HCT116 (cell line): Measurements from ENCODE around the gene MAPKBP1. TPM values are rescaled to one million over a fixed set of nuclear protein-coding genes. Genes with fewer than 3 reads are reported as not detected.

Experiments
- ATAC-seq: fragments of 200-7000 bp; cut with Tn5 transposase; 2 replicates; pipeline ENCODE4 v1.9.1; 2020; ENCODE audit warnings: mild to moderate bottlenecking, moderate library complexity
- BruUV-seq: library from RNA; stranded (reverse); fragments of 400-500 nt; replicated peaks from 2 replicates; lab custom pipeline; 2021; lab: Mats Ljungman, UMichigan
- CTCF ChIA-PET: fragments of 300-600 bp; sonication (Branson Sonifier 250); formaldehyde crosslinking; loops from one replicate; lab custom pipeline; 2021; ENCODE audit warnings: antibody characterized with exemption; lab: Charles Lee
- POLR2A ChIA-PET: fragments of 300-600, 350-600 bp; sonication (Branson Sonifier 250); formaldehyde crosslinking; loops from one replicate; lab custom pipeline; 2021; ENCODE audit warnings: antibody characterized with exemption; lab: Charles Lee
- RAD21 ChIA-PET, 2 experiments: fragments of 300-600 bp; sonication (Branson Sonifier 250); formaldehyde crosslinking; loops; one replicate each; lab custom pipeline; 2023; ENCODE audit warnings: low total read pairs in 2 of 2; ENCODE audit not compliant: uncharacterized antibody in 2 of 2, unreplicated experiment in 2 of 2, low non-redundant PET in 1 of 2; lab: Charles Lee
- DNase-seq: peaks from one replicate; pipeline ENCODE4 v3.0.0-alpha.2; 2010; ENCODE audit warnings: low read depth, low spot score
- H2AFZ ChIP-seq: fragments of 200-600 bp; shearing (Covaris generic), sonication (generic); 2 replicates; pipeline ENCODE4 v1.6.1; 2017; ENCODE audit warnings: low read depth, mixed run types, mixed read lengths, antibody characterized with exemption, low read length; ENCODE audit not compliant: poor library complexity, severe bottlenecking
- H3K27ac ChIP-seq: 2 replicates; pipeline ENCODE4 v1.5.1; 2012; ENCODE audit warnings: low read depth, low read length
- H3K27me3 ChIP-seq: fragments of 200-600 bp; sonication (generic); 2 replicates; pipeline ENCODE4 v1.6.1; 2016; ENCODE audit warnings: mixed run types, low read length, mixed read lengths; ENCODE audit not compliant: insufficient read depth
- H3K36me3 ChIP-seq, 2 experiments: fragments of 200-500 bp in 1 of 2; fragments of 200-600 bp in 1 of 2; sonication (Bioruptor generic) in 1 of 2; sonication (generic) in 1 of 2; 2 replicates each; pipeline versions ENCODE4 v1.5.1 to v1.6.1; 2014 to 2016; ENCODE audit warnings: low read length in 2 of 2, inconsistent platforms in 1 of 2, mixed read lengths in 1 of 2, mixed run types in 1 of 2; ENCODE audit not compliant: insufficient read depth in 2 of 2, control insufficient read depth in 1 of 2
- H3K4me1 ChIP-seq, 2 experiments: fragments of 200-600 bp in 1 of 2; sonication (generic) in 1 of 2; 2 replicates each; pipeline versions ENCODE4 v1.5.1 to v1.6.1; 2012 to 2017; ENCODE audit warnings: low read length in 2 of 2, inconsistent platforms in 1 of 2, mild to moderate bottlenecking in 1 of 2, mixed read lengths in 1 of 2, mixed run types in 1 of 2, moderate library complexity in 1 of 2; ENCODE audit not compliant: insufficient read depth in 2 of 2, control insufficient read depth in 1 of 2
- H3K4me2 ChIP-seq: fragments of 200-600 bp; sonication (generic); 2 replicates; pipeline ENCODE4 v1.6.1; 2017; ENCODE audit warnings: mixed run types, low read length, mixed read lengths
- H3K4me3 ChIP-seq, 2 experiments: fragments of 200-600 bp in 1 of 2; sonication (generic) in 1 of 2; replicated peaks in 1 of 2; 2 replicates each; pipeline ENCODE4 v1.5.1; 2011 to 2016; ENCODE audit warnings: low read length in 2 of 2, control low read depth in 1 of 2, low read depth in 1 of 2, mild to moderate bottlenecking in 1 of 2, mixed read lengths in 1 of 2, mixed run types in 1 of 2
- H3K79me2 ChIP-seq: fragments of 200-600 bp; sonication (generic); 2 replicates; pipeline ENCODE4 v1.6.1; 2017; ENCODE audit warnings: mild to moderate bottlenecking, mixed run types, low read length, moderate library complexity, mixed read lengths; ENCODE audit not compliant: insufficient read depth
- H3K9ac ChIP-seq: fragments of 200-600 bp; sonication (generic); 2 replicates; pipeline ENCODE4 v1.6.1; 2016; ENCODE audit warnings: low read length, mixed read lengths
- H3K9me2 ChIP-seq: fragments of 200-600 bp; sonication (generic), shearing (Covaris generic); 2 replicates; pipeline ENCODE4 v1.6.1; 2017; ENCODE audit warnings: mixed run types, mild to moderate bottlenecking, moderate library complexity; ENCODE audit not compliant: insufficient read depth
- H3K9me3 ChIP-seq, 2 experiments: fragments of 200-500 bp in 1 of 2; fragments of 200-600 bp in 1 of 2; sonication (Bioruptor generic) in 1 of 2; sonication (generic) in 1 of 2; 2 replicates each; pipeline ENCODE4 v1.6.1; 2014 to 2017; ENCODE audit warnings: low read length in 2 of 2, mixed read lengths in 2 of 2, inconsistent platforms in 1 of 2, low read depth in 1 of 2, mild to moderate bottlenecking in 1 of 2, mixed run types in 1 of 2, moderate library complexity in 1 of 2; ENCODE audit not compliant: control insufficient read depth in 1 of 2, insufficient read depth in 1 of 2
- H4K20me1 ChIP-seq: fragments of 200-600 bp; sonication (generic), shearing (Covaris generic); 2 replicates; pipeline ENCODE4 v1.6.1; 2017; ENCODE audit warnings: mixed run types, mild to moderate bottlenecking, moderate library complexity; ENCODE audit not compliant: insufficient read depth
- CBX3 ChIP-seq: IDR thresholded peaks from 2 replicates; pipeline ENCODE4 v1.6.1; 2012; ENCODE audit warnings: low read depth
- CEBPB ChIP-seq: IDR thresholded peaks from 2 replicates; pipeline ENCODE4 v1.6.1; 2012; ENCODE audit warnings: low read depth
- CTCF ChIP-seq, 3 experiments: fragments of 200-600 bp in 1 of 3; sonication (generic) in 1 of 3; IDR thresholded peaks in 2 of 3; conservative IDR thresholded peaks in 1 of 3; 2 replicates each; pipeline ENCODE4 v1.5.1; 2012 to 2017; ENCODE audit warnings: low read depth in 2 of 3, low read length in 2 of 3, antibody characterized with exemption in 1 of 3, borderline replicate concordance in 1 of 3, control low read depth in 1 of 3, mild to moderate bottlenecking in 1 of 3, mixed read lengths in 1 of 3, mixed run types in 1 of 3, moderate library complexity in 1 of 3; ENCODE audit not compliant: insufficient read depth in 1 of 3
- JUND ChIP-seq: IDR thresholded peaks from 2 replicates; pipeline ENCODE4 v1.6.1; 2012
- POLR2A ChIP-seq: IDR thresholded peaks from 2 replicates; pipeline ENCODE4 v1.7.0; 2011; ENCODE audit warnings: borderline replicate concordance; ENCODE audit not compliant: insufficient read depth, insufficient read length; ENCODE audit errors: extremely low read depth
- ZFX ChIP-seq: fragments of 450-650 bp; IDR thresholded peaks from 2 replicates; pipeline ENCODE4 v1.6.1; 2017
- intact Hi-C: fragments of 100-400 bp; cut with micrococcal nuclease; formaldehyde crosslinking; loops from 2 replicates; pipeline ENCODE4 v1.10.0; 2022
- total RNA-seq: library from RNA; stranded (reverse); gene quantifications from one replicate; pipeline ENCODE4 v1.2.1, GENCODE V29; 2021; ENCODE audit not compliant: unreplicated experiment

MAPKBP1 gene
- total RNA-seq, 1 experiment from 2014 or later = 21.3 TPM

GRCh38 chr15:41805711-41806110, 31.4 kb downstream of the MAPKBP1 start:
- DNase-seq (no peak), ATAC-seq (no peak)
- Histone ChIP-seq H2AFZ (no peak overlapping the region), H3K9me3 (no peaks in the 10 kb centered on the region), H3K36me3 (0 out of 4 replicates have a peak, but pooled peaks cover 0 to 8% of the 10 kb centered on the region in 2 experiments), H3K27ac (no peak overlapping the region), H3K4me1 (peaks cover 12 to 21% of the 10 kb centered on the region in 2 experiments; a peak in 3 of 4 replicates), H3K4me3 (no peak overlapping the region), H3K79me2 (no peaks in the 10 kb centered on the region), H3K9ac (no peak overlapping the region), H4K20me1 (no peaks in the 10 kb centered on the region), H3K27me3 (no peaks in the 10 kb centered on the region), H3K4me2 (no peak overlapping the region), H3K9me2 (no peaks in the 10 kb centered on the region)
- RAD21 ChIA-PET = interaction anchor here in 1 of 2 experiments (1.5 kb wide), 1 partner anchor 32 kb away, joined by 12 read pairs; the partner anchor contains the start of gene MAPKBP1
- BruUV-seq = no TSS peak
- CTCF ChIA-PET = interaction anchor here (1.4 to 2.1 kb wide), 3 partner anchors 32 to 340 kb away, joined by 6 to 39 read pairs (median 7); partner anchors contain the start of gene MAPKBP1
- intact Hi-C loops = no loop called here
- POLR2A ChIA-PET = no interaction called here
- no peak for TF ChIP-seq CTCF (IDR thresholded peaks at IDR 0.05 in 2 of 3, conservative IDR thresholded peaks at IDR 0.05 in 1 of 3; ENCODE audit: borderline replicate concordance in 1 of 3, insufficient read depth in 1 of 3, low read depth in 2 of 3, low read length in 2 of 3)
- no peak for TF ChIP-seq CEBPB
- no peak for TF ChIP-seq ZFX
- TF ChIP-seq CBX3 = no peak
- TF ChIP-seq POLR2A = no peak
- no peak for TF ChIP-seq JUND
